Liver (tissue), 9 donors: ENCODE results near the gene RELN. TPM values are rescaled to one million over a fixed set of nuclear protein-coding genes. Genes with fewer than 3 reads are reported as not detected.

Experiments
- DNase-seq: peaks from one replicate; pipeline ENCODE4 v3.0.0-alpha.2; 2017; ENCODE audit warnings: low spot score
- H3K27ac ChIP-seq, 2 donors: one replicate each; pipeline ENCODE4 v1.7.0; 2013; ENCODE audit warnings: inconsistent platforms in 2 of 2, low read length in 2 of 2, control low read depth in 1 of 2, low read depth in 1 of 2, mild to moderate bottlenecking in 1 of 2
- H3K27me3 ChIP-seq, 4 donors: one replicate each; pipeline versions ENCODE4 v1.6.1 to v1.7.0; 2013; ENCODE audit warnings: low read length in 3 of 4, inconsistent platforms in 1 of 4, mild to moderate bottlenecking in 1 of 4, moderate library complexity in 1 of 4; ENCODE audit not compliant: control insufficient read depth in 4 of 4, insufficient read depth in 4 of 4
- H3K36me3 ChIP-seq, 4 donors: one replicate each; pipeline versions ENCODE4 v1.6.1 to v1.7.0; 2013; ENCODE audit warnings: low read length in 3 of 4, mild to moderate bottlenecking in 3 of 4, low read depth in 1 of 4, moderate library complexity in 1 of 4; ENCODE audit not compliant: control insufficient read depth in 4 of 4, insufficient read depth in 3 of 4
- H3K4me1 ChIP-seq, 4 donors: one replicate each; pipeline versions ENCODE4 v1.6.1 to v1.7.0; 2013; ENCODE audit warnings: low read length in 3 of 4, mild to moderate bottlenecking in 3 of 4, moderate library complexity in 1 of 4; ENCODE audit not compliant: control insufficient read depth in 4 of 4, insufficient read depth in 4 of 4
- H3K4me3 ChIP-seq, 3 donors: one replicate each; pipeline versions ENCODE4 v1.6.1 to v1.7.0; 2013; ENCODE audit warnings: low read length in 3 of 3, control low read depth in 1 of 3, low read depth in 1 of 3, mild to moderate bottlenecking in 1 of 3
- H3K9ac ChIP-seq, 2 donors: one replicate each; pipeline ENCODE4 v1.7.0; 2013; ENCODE audit warnings: low read length in 2 of 2, mild to moderate bottlenecking in 2 of 2, moderate library complexity in 2 of 2, control low read depth in 1 of 2, low read depth in 1 of 2
- H3K9me3 ChIP-seq, 4 donors: one replicate each; pipeline versions ENCODE4 v1.6.1 to v1.7.0; 2013; ENCODE audit warnings: low read length in 3 of 4; ENCODE audit not compliant: control insufficient read depth in 4 of 4
- ATF3 ChIP-seq: IDR thresholded peaks from 2 replicates; pipeline ENCODE4 v1.6.1; 2016; ENCODE audit warnings: antibody characterized with exemption
- CTCF ChIP-seq: fragments of 150-350 bp; IDR thresholded peaks from 2 replicates; pipeline ENCODE4 v1.5.1; 2017; ENCODE audit warnings: improper control_type of control experiment, low read depth, low read length; ENCODE audit not compliant: missing input control
- EGR1 ChIP-seq, 2 donors: IDR thresholded peaks; 2 replicates each; pipeline ENCODE4 v1.6.1; 2016 to 2018; ENCODE audit warnings: antibody characterized with exemption in 2 of 2, low read depth in 2 of 2
- FOXA1 ChIP-seq: IDR thresholded peaks from 2 replicates; pipeline ENCODE4 v1.6.1; 2016; ENCODE audit warnings: antibody characterized with exemption
- FOXA2 ChIP-seq: IDR thresholded peaks from 2 replicates; pipeline ENCODE4 v1.6.1; 2016; ENCODE audit warnings: antibody characterized with exemption
- HNF4A ChIP-seq, 2 donors: conservative IDR thresholded peaks; 2 replicates each; pipeline ENCODE4 v1.6.1; 2016; ENCODE audit warnings: antibody characterized with exemption in 2 of 2, mild to moderate bottlenecking in 2 of 2
- HNF4G ChIP-seq: IDR thresholded peaks from 2 replicates; pipeline ENCODE4 v1.6.1; 2016; ENCODE audit warnings: antibody characterized with exemption
- JUND ChIP-seq, 2 donors: IDR thresholded peaks; 2 replicates each; pipeline ENCODE4 v1.6.1; 2016; ENCODE audit warnings: antibody characterized with exemption in 2 of 2
- MAX ChIP-seq: IDR thresholded peaks from 2 replicates; pipeline ENCODE4 v1.6.1; 2016; ENCODE audit warnings: antibody characterized with exemption
- NR2F2 ChIP-seq: IDR thresholded peaks from 2 replicates; pipeline ENCODE4 v1.6.1; 2016; ENCODE audit warnings: antibody characterized with exemption
- RAD21 ChIP-seq, 2 donors: IDR thresholded peaks; 2 replicates each; pipeline ENCODE4 v1.6.1; 2016; ENCODE audit warnings: antibody characterized with exemption in 2 of 2, mild to moderate bottlenecking in 2 of 2
- REST ChIP-seq: IDR thresholded peaks from 2 replicates; pipeline ENCODE4 v1.6.1; 2016; ENCODE audit warnings: antibody characterized with exemption, mild to moderate bottlenecking
- RXRA ChIP-seq, 2 donors: IDR thresholded peaks; 2 replicates each; pipeline ENCODE4 v1.6.1; 2017 to 2018; ENCODE audit warnings: antibody characterized with exemption in 2 of 2, mild to moderate bottlenecking in 1 of 2
- SP1 ChIP-seq: IDR thresholded peaks from 2 replicates; pipeline ENCODE4 v1.6.1; 2018; ENCODE audit warnings: antibody characterized with exemption, mild to moderate bottlenecking
- ZBTB33 ChIP-seq: IDR thresholded peaks from 2 replicates; pipeline ENCODE4 v1.6.1; 2016; ENCODE audit warnings: antibody characterized with exemption
- WGBS: extraction: QIAGEN DNeasy Blood & Tissue Kit; methylation state at CpG from one replicate; pipeline ENCODE4 v1.1.7; 2013; 5-methylcytosine and 5-hydroxymethylcytosine counted together
- polyA plus RNA-seq, 2 donors: library from polyadenylated mRNA; stranded (reverse) in 1 of 2; unstranded in 1 of 2; fragments of 200-250 nt in 1 of 2; fragments of >200 nt in 1 of 2; fragmentation: Nextera tagmentation in 1 of 2; extraction: Ambion mirVana in 1 of 2; gene quantifications; one replicate each; pipeline versions ENCODE4 v1.2.1 to v1.2.3, GENCODE V29; 2013 to 2015
- total RNA-seq, 2 donors: library from RNA; depleted of rRNA; stranded (reverse); fragments of >200 nt; gene quantifications; one replicate each; pipeline ENCODE4 v1.2.3, GENCODE V29; 2014
- donor health status: healthy.
- donor health status: healthy.
- donor health status: healthy.
- donor health status: healthy.
- donor health status: healthy.

Gene RELN
- total and polyA plus RNA-seq, 4 donors = 10.0 to 69.8 (median 28.4) TPM

- Histone ChIP-seq H3K9me3 (no peaks in the 10 kb centered on the region), H3K27me3 (no peaks in the 10 kb centered on the region), H3K36me3 (no peaks in the 10 kb centered on the region), H3K4me3 (no peak overlapping the region), H3K27ac (no peak overlapping the region), H3K9ac (no peak overlapping the region), H3K4me1 (peaks cover 6 to 26% (median 17%) of the 10 kb centered on the region in 4 donors)
- WGBS = 65% methylated on average over 2 of the region's 2 CpGs
- DNase-seq = no peak
- no peak for TF ChIP-seq HNF4A (conservative IDR thresholded peaks at IDR 0.05)
- TF ChIP-seq FOXA2 = no peak
- TF ChIP-seq HNF4G = no peak
- TF ChIP-seq RXRA (IDR thresholded peaks at IDR 0.05) = no peak
- no peak for TF ChIP-seq RAD21 (IDR thresholded peaks at IDR 0.05)
- no peak for TF ChIP-seq JUND (IDR thresholded peaks at IDR 0.05)
- no peak for TF ChIP-seq FOXA1
- TF ChIP-seq ATF3 = no peak
- TF ChIP-seq ZBTB33 = no peak
- TF ChIP-seq SP1 = no peak
- TF ChIP-seq EGR1 (IDR thresholded peaks at IDR 0.05; ENCODE audit: low read depth in 2 of 2) = no peak
- no peak for TF ChIP-seq REST
- TF ChIP-seq CTCF = no peak
- TF ChIP-seq MAX = no peak
- TF ChIP-seq NR2F2 = no peak
Measured at GRCh38 chr7:103991406-103991805, 1.9 kb upstream of the RELN start.

- Histone ChIP-seq H3K9ac (no peak overlapping the region), H3K27ac (no peak overlapping the region), H3K4me3 (peak overlapping the region in 1 of 3 donors; percentile 54), H3K27me3 (no peaks in the 10 kb centered on the region), H3K4me1 (peaks cover 6 to 22% (median 16%) of the 10 kb centered on the region in 4 donors), H3K9me3 (no peaks in the 10 kb centered on the region), H3K36me3 (no peaks in the 10 kb centered on the region)
- DNase-seq = no peak
- TF ChIP-seq ATF3 (no peak), RXRA (IDR thresholded peaks at IDR 0.05) (peak in 1 of 2 donors; percentile 29), CTCF (peak; percentile 20), HNF4A (conservative IDR thresholded peaks at IDR 0.05) (peak in 1 of 2 donors; percentile 10), RAD21 (IDR thresholded peaks at IDR 0.05) (peak in 1 of 2 donors; percentile 33), FOXA1 (no peak)
- WGBS = 40% methylated on average over 4 of the region's 4 CpGs
Measured at GRCh38 chr7:103990991-103991390, 1.5 kb upstream of the RELN start.
